Mammary epithelial cell (primary cell): ENCODE results near the gene TECTA.

Experiments
- CTCF ChIP-seq, 2 donors: IDR thresholded peaks in 1 of 2; conservative IDR thresholded peaks in 1 of 2; 2 replicates each; pipeline ENCODE4 v1.5.1; 2011 to 2012; ENCODE audit warnings: inconsistent platforms in 2 of 2, low read length in 2 of 2, mild to moderate bottlenecking in 2 of 2, control low read depth in 1 of 2, low read depth in 1 of 2; ENCODE audit not compliant: insufficient read depth in 1 of 2; ENCODE audit errors: extremely low read depth in 1 of 2
- EZH2 ChIP-seq: IDR thresholded peaks from 2 replicates; pipeline ENCODE4 v1.6.1; 2012; ENCODE audit warnings: low read length, inconsistent platforms, borderline replicate concordance

GRCh38 chr11:121127809-121128208, 26.8 kb downstream of the TECTA start:
- TF ChIP-seq CTCF (conservative IDR thresholded peaks at IDR 0.05 in 1 of 2, IDR thresholded peaks at IDR 0.05 in 1 of 2; ENCODE audit: extremely low read depth in 1 of 2, insufficient read depth in 1 of 2, low read depth in 1 of 2, low read length in 2 of 2) (no peak), EZH2 (no peak)
